ENCODE results near the gene ATP6AP2. TPM values are rescaled to one million over a fixed set of nuclear protein-coding genes. Genes with fewer than 3 reads are reported as not detected.

Gene ATP6AP2
- total and polyA plus RNA-seq, 2 experiments from 2014 or later: 80.1 to 88.7 TPM

- TF ChIP-seq REST (IDR thresholded peaks at IDR 0.05; ENCODE audit: unreplicated experiment) (no peak), CTCF (conservative IDR thresholded peaks at IDR 0.05; ENCODE audit: low read depth in 2 of 2) (no peak), JUNB (IDR thresholded peaks at IDR 0.05; ENCODE audit: unreplicated experiment) (no peak), EZH2 (IDR thresholded peaks at IDR 0.05; ENCODE audit: low read depth, unreplicated experiment) (no peak), ZNF331 (CRISPR knock-in tag; IDR thresholded peaks at IDR 0.05; ENCODE audit: low read depth) (no peak), POLR2AphosphoS5 (IDR thresholded peaks at IDR 0.05; ENCODE audit: low read depth) (no peak)
Measured at GRCh38 chrX:40622479-40623138, 41.8 kb downstream of the ATP6AP2 start (continued).

- Histone ChIP-seq H3K4me3 (no peak within 1 kb of the TSS), H3K9me2 (ENCODE audit: insufficient read depth) (no peaks in the 10 kb centered on the region), H3K36me3 (ENCODE audit: insufficient read depth) (no peaks in the 10 kb centered on the region), H3K79me2 (replicated peaks; ENCODE audit: insufficient read depth) (no peaks in the 10 kb centered on the region), H3K4me1 (ENCODE audit: insufficient read depth) (no peaks in the 10 kb centered on the region), H3K4me2 (no peak within 1 kb of the TSS), H2AFZ (no peak within 1 kb of the TSS), H3F3A (replicated peaks; ENCODE audit: low read depth) (no peaks in the 10 kb centered on the region), H3K27me3 (ENCODE audit: insufficient read depth) (no peaks in the 10 kb centered on the region), H3K27ac (ENCODE audit: low read depth) (no peak within 1 kb of the TSS), H4K20me1 (replicated peaks; ENCODE audit: insufficient read depth) (no peaks in the 10 kb centered on the region)
- Mint-ChIP-seq H3K36me3 (ENCODE audit: low read depth) (peaks cover 2% of the 10 kb centered on the region; the same call in 1 of the 3 replicates), H3K27ac (no peak within 1 kb of the TSS; the same call in 1 of the 2 replicates), H3K27me3 (ENCODE audit: insufficient read depth, low read depth, poor library complexity) (peaks cover 5% of the 10 kb centered on the region), H3K4me3 (no peak within 1 kb of the TSS), H3K4me1 (peaks cover 7% of the 10 kb centered on the region; the same call in 2 of the 3 replicates), H3K9me3 (no peaks in the 10 kb centered on the region)
- ATAC-seq (no peak; the same call in 2 of the 3 replicates), DNase-seq (ENCODE audit: low spot score) (no peak)
- TF ChIP-seq JUNB (IDR thresholded peaks at IDR 0.05; ENCODE audit: unreplicated experiment): no peak
- no peak for TF ChIP-seq ZNF331 (CRISPR knock-in tag; IDR thresholded peaks at IDR 0.05; ENCODE audit: low read depth)
- TF ChIP-seq EZH2phosphoT487 (IDR thresholded peaks at IDR 0.05; ENCODE audit: unreplicated experiment): no peak
- TF ChIP-seq ZNF462 (CRISPR knock-in tag; IDR thresholded peaks at IDR 0.05): no peak
Measured at GRCh38 chrX:40623139-40623536, 42.4 kb downstream of the ATP6AP2 start, which contains the start of gene MPC1L. MPC1L (plus strand) TSS chrX:40623428; CDS start chrX:40623566, 138 bp downstream.
